Measurements from ENCODE around the gene ADCK2.

DNA sequence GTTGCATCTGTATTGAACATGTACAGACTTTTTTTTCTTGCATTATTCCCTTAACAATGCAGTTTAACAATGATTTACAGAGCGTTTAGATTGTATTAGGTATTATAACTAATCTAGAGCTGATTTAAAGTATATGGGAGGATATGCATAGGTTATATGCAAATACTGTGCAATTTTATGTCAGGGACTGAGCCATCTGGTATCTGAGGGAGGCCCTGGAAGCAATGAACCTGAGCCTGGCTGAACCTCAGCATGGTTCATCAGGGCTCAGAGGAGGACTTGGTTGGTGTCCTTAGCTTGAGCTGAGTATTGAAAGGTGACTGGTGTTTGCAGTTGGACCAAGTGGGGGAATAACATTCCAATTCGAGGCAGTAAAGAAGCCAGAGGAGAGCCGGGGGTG lies 4.8 kb downstream of the ADCK2 start:
- TF ChIP-seq, protein P1, sequence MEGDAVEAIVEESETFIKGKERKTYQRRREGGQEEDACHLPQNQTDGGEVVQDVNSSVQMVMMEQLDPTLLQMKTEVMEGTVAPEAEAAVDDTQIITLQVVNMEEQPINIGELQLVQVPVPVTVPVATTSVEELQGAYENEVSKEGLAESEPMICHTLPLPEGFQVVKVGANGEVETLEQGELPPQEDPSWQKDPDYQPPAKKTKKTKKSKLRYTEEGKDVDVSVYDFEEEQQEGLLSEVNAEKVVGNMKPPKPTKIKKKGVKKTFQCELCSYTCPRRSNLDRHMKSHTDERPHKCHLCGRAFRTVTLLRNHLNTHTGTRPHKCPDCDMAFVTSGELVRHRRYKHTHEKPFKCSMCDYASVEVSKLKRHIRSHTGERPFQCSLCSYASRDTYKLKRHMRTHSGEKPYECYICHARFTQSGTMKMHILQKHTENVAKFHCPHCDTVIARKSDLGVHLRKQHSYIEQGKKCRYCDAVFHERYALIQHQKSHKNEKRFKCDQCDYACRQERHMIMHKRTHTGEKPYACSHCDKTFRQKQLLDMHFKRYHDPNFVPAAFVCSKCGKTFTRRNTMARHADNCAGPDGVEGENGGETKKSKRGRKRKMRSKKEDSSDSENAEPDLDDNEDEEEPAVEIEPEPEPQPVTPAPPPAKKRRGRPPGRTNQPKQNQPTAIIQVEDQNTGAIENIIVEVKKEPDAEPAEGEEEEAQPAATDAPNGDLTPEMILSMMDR (IDR thresholded peaks at IDR 0.05; ENCODE audit: low read depth, low read length) = no peak
- TF ChIP-seq EZH2phosphoT487 (IDR thresholded peaks at IDR 0.05; ENCODE audit: low read depth) = no peak

Measured in OCI-LY3 (cell line).